Stimulated activated CD4-positive, alpha-beta T cell treated with anti-CD3 and anti-CD28 coated beads, Interleukin-1b, Interleukin-23, amount 100 ng/mL, for 4 hours (primary cell): Measurements from ENCODE around the gene CDHR2.
"Not testable (repeated sequence)": the region's sequence is repeated elsewhere in the genome, so short reads cannot be mapped to it uniquely, and the experiment has no call there.

ENCODE experiments used
- DNase-seq, 2 donors: peaks; one replicate each; pipeline ENCODE4 v3.0.0-alpha.2; 2020; ENCODE audit warnings: low read depth in 2 of 2

The CDHR2 gene

DNA sequence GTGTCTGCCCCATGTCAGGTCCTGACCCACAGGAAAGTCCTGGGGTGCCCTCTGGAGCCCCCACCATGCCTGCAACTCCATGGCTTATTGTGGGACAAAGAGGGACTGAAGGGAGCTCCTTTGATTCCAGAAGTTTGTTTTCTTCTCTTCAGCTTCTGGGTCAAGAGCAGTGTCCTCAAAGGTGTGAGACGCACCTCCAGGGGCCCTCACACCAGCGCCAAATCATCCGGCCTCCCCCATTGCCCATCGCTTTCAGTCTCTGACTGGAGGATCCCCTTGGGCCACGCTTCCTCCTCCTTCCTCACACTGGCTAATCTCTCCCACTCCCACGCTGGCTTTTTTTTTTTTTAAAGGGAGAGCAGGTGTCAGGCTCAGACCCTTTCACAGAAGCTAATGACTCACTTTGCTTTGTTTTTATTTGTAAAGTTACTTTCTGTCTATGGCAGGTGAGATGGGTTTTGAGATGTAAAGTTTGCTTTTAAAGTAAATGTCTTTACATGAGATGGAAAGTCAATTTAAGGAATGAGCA, 16.7 kb downstream of the CDHR2 start:
- no peak for DNase-seq

DNA sequence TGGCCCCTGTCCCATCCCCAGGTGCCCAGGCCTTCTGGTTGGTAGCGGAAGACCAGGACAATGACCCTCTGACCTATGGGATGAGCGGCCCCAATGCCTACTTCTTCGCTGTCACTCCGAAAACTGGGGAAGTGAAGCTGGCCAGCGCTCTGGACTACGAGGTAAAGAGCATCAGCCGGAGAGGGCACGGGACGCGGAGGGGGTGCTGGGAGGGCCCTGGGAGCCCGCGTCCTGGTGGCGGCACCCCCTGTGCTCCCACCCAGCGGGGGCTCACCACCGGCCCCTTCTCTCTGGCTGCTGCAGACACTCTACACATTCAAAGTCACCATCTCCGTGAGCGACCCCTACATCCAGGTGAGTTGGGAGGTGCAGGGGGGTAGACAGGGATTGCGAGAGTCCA, 19.5 kb downstream of the CDHR2 start:
- DNase-seq, result no peak

DNA sequence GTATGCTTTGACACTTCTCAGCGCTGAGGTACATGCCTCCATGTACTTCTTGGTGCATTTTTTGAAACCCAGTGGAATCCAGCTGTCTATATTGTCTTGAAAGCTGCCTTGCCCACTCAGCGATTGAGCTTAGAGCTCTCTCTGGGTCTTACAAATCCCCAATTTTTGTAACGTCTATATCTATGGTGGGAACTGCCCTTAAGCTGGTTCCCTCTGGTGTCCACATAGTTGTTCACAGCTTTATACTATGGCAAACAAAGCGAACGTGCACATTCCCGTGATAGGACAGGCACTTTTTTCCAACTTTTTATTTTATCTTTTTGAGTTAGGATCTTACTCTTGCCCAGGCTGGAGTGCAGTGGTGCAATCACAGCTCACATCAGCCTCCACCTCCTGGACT, 20.9 kb downstream of the CDHR2 start:
- no peak for DNase-seq

DNA sequence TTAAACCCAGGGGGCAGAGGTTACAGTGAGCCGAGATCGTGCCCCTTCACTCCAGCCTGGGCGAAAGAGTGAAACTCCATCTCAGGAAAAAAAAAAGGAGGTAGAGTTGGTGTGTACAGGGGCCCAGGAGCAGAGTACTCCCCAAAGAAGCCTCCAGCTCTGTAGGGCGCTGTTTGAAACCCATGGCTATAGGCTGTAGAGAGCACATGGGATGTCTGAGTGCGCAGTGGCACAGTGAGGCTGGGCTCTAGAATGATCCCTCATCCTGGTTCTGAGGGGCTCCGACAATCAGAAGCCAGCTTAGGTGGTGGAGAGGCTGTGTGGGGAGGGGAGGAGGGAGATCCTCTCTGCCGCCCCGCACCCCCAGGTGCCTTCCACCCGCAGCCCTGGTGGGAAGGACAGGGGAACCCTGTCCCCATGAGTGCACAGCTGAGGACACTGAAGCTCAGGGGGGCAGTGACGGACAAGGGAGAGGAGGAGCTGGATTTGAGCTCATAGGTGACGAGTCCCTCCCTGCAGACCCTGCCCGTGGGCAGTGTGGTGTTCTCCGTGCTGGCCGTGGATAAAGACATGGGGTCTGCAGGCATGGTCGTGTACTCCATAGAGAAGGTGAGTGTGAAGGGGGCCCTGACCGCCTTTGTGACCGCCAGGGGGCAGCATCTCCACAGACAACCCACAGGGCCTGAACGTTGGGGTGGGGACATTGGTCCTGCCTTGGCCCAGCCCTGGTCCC, 24.6 kb downstream of the CDHR2 start:
- peak; percentile 80 for DNase-seq

DNA sequence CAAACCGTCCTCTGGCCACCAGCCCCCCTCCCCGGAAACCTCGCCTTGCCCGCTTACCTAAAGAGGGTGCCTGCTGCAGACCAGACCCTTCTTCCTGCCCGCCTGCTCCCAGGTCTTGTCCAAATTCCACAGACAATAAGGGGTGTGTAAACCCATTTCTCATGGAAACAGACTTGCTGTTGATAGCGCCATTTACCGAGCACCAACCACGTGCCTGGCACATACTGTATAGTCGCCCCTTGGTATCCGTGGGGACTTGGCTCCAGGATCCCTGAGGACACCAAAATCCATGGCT, 25.1 kb downstream of the CDHR2 start:
- no peak for DNase-seq

DNA sequence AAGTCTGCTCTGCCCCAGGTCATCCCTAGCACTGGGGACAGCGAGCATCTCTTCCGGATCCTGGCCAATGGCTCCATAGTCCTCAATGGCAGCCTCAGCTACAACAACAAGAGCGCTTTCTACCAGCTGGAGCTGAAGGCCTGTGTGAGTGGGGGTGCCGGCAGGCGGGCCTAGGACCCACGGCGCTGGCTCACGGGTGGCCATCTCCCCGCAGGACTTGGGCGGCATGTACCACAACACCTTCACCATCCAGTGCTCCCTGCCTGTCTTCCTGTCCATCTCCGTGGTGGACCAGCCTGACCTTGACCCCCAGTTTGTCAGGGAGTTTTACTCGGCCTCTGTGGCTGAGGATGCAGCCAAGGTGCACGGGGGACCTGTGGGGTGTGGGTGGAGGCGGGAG, 25.9 kb downstream of the CDHR2 start:
- no peak for DNase-seq

DNA sequence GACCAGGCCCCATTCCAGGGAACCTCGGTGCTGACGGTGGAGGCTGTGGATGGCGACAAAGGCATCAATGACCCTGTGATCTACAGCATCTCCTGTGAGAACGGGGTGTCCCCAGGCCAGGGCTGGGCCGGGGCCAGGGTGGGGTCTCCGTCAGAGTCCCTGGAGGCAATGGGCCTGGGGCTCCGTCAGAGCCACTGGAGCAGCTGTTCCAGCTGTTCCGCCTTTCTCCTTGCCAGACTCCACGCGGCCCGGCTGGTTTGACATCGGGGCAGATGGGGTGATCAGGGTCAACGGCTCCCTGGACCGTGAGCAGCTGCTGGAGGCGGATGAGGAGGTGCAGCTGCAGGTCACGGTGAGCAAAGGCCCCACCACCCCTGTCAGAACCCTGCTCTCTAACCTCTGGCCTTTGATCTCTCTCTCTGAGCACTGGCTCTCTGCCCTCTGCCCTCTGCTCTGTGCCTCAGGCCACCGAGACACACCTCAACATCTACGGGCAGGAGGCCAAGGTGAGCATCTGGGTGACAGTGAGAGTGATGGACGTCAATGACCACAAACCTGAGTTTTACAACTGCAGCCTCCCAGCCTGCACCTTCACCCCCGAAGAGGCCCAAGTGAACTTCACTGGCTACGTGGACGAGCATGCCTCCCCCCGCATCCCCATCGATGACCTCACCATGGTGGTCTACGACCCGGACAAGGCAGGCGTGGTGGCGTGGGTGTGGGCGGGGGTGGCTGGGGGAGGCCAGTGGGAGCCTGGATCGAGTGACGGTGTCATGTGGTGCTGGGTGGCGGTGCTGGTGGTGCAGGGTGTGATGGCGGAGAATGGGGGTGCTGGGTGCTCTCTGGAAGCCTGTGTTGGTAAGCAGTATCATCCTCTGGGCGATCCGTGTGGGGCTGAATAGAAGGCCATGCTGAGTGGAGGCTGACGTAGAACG, 26.6 kb downstream of the CDHR2 start:
- no peak for DNase-seq

DNA sequence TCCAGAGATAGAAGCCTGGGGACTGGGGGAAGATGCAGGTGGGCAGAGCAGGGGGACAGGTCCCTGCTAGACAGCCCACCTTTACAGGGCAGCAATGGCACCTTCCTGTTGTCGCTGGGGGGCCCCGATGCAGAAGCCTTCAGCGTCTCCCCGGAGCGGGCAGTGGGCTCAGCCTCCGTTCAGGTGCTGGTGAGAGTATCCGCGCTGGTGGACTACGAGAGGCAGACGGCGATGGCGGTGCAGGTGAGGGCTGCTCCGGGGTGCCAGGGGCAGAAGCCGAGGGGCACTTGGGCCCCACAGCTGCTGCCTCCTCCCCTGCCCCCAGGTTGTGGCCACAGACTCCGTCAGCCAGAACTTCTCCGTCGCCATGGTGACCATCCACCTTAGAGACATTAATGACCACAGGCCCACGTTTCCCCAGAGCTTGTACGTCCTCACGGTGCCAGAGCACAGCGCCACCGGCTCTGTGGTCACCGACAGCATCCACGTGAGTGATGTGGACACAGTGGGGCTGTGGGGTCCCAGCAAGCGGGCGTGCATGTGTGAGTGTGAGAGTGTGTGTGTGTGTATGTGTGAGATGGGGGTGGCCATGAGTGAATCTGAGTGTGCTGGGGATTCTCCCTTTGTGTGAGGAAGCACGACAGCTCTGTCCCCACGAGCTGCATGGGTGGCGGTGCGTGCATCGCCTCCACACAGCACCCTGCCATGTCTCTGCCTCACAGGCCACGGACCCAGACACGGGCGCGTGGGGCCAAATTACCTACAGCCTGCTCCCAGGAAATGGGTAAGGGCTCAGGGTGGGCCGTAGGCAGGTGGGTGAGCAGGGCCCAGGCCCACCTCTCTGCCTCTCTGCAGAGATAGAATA, 28.4 kb downstream of the CDHR2 start:
- no peak for DNase-seq

DNA sequence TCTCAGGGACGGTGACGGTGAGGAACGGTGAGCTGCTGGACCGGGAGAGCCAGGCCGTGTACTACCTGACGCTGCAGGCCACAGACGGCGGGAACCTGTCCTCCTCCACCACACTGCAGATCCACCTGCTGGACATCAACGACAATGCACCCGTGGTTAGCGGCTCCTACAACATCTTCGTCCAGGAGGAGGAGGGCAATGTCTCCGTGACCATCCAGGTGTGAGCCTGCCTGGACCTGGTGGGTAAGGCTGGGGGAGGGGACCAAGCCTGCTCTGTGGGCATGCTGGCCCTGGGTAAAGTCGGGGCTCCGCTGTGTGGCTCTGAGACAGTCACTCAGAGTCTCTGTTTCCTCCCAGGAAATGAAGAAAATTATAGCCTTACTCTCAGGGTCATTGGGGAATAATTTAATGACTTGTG, 29.3 kb downstream of the CDHR2 start:
- DNase-seq, result peak in 1 of 2 donors; percentile 19

DNA sequence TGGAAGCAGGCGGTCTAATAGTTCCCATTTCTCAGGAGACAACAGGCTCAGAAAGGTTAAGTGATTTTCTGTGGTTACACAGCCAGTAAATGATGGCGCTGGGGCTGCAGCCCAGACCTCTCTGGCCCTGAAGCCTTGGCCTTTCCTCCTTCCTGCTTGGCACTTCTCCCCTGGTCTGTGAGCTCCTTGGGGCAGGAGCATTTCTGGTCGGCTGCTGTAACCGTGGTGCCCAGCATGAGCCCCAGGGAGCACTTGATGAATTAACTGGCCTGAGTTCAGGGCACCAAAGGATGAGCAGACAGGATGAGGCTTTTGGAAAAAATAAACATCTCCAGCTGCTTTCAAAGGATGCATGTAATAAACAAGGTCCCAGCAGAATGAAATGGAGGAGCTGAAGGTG, 30.2 kb downstream of the CDHR2 start:
- DNase-seq, result no peak

DNA sequence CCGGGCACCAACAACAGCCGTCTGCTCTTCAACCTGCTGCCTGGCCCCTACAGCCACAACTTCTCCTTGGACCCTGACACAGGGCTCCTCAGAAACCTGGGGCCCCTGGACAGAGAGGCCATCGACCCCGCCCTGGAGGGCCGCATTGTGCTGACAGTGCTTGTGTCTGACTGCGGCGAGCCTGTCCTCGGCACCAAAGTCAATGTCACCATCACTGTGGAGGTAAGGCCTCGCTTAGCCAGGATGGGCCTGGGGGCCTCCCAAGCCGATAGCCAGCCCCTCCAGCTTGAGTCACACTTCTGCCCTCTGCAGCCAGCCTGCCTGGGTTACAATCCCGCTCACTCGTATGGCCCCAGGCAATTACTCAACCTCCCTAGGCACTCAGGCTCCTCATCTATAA, 32.2 kb downstream of the CDHR2 start:
- DNase-seq, result no peak

DNA sequence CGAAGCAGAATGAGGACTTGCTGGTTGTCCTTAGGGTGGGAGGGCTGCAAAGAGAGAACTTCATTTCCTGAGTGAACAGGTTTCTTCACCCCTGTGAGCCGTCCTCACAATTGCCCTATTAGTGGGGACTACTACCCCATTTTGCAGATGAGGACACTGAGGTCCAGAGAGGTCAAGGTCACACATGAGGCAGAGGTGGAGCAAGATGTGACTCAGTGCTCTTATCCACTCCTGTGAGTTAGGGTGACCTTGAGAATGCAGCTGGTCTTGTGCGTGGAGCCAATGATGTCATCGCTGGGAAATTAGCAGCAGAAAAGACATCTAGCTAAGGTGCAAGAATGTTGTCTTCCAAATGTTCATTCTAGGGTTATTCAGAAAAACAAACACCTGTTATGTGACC, 33.9 kb downstream of the CDHR2 start:
- no peak for DNase-seq

DNA sequence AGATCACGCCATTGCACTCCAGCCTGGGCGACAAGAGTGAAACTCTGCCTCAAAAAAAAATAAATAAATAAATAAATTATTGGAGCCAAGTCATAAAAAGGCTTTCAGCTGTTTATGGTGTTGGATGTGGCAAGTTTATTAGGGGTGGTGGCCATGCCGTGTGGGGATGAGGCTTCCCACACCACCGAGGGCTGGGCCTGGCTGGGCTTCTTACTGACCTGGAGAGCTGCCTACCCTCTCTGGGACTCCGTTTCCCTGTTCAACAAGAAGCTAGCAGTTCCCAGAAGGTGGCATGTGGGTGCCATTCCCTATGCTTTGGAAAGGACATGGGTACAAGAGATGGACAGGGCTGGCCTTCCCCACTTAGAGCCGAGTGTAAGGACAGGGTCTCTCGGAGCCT, 38.3 kb downstream of the CDHR2 start:
- DNase-seq, result no peak

DNA sequence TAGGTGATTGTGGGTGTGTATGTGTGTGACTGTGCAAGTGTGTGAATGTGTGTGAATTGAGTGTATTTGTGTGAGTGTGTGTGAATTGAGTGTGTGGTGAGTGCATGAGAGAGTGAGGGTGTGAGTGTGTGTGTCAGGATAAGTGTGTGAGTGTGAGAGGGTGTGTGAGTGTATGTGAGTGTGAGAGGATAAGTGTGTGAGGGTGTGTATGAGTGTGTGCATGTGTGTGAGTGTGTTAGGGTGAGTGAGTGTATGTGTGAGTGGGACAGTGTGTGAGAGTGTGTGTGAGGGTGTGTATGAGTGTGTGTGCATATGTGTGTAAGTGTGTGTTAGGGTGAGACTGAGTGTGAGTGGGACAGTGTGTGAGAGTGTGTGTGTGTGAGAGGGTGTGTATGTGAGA, 39.2 kb downstream of the CDHR2 start:
- no peak for DNase-seq

DNA sequence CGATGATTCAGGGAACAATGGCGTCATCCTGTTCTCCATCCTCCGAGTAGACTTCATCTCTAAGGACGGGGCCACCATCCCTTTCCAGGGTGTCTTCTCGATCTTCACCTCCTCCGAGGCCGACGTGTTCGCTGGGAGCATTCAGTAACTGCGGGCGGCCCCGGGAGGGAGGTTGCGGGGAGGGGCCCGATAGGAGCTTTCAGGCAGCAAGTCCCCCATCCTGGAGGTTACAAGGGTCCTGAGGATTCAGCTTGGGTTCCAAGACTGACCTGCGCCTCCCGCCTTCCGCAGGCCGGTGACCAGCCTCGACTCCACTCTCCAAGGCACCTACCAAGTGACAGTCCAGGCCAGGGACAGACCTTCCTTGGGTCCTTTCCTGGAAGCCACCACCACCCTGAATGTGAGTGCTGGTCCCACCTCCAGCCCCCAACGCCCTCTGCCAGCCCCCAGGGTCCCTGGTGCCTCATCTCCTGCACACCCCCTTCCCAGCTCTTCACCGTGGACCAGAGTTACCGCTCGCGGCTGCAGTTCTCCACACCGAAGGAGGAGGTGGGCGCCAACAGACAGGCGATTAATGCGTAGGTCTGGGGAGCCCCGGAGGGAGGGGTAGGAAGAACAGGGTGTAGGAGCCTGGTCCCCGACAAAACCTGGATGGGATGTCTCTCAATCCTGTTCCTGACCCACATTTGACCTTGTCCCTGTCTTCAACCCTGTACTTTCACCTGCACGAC, 40.1 kb downstream of the CDHR2 start:
- DNase-seq, result no peak

DNA sequence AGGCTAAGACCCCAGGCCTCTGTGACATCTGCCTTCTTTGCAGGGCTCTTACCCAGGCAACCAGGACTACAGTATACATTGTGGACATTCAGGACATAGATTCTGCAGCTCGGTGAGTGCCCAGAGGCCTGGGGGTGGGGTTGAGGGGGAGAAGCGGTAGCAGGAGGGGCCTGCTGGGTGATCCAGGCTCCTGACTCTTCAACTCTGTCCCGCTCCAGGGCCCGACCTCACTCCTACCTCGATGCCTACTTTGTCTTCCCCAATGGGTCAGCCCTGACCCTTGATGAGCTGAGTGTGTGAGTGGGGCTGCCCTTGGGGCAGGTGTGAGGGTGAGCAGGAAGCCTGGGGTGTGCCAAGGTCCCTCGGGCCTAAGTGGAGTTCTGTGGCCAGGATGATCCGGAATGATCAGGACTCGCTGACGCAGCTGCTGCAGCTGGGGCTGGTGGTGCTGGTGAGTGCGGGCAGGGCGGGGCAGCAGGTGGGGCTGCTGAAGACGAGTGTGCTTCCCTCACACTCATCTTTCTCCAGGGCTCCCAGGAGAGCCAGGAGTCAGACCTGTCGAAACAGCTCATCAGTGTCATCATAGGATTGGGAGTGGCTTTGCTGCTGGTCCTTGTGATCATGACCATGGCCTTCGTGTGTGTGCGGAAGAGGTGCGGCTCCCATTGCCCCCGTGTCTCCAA, 41.0 kb downstream of the CDHR2 start:
- DNase-seq, result no peak

DNA sequence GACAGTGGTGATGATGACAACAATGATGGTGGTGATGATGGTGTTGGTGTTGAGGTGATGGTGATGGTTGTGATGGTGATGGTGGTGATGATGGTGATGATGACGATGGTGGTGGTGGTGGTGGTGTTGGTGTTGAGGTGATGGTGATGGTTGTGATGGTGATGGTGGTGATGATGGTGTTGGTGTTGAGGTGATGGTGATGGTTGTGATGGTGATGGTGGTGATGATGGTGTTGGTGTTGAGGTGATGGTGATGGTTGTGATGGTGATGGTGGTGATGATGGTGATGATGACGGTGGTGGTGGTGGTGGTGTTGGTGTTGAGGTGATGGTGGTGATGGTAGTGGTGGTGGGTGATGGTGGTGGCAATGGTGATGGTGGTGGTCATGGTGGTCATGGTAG, 42.5 kb downstream of the CDHR2 start:
- DNase-seq, result not testable (repeated sequence)

DNA sequence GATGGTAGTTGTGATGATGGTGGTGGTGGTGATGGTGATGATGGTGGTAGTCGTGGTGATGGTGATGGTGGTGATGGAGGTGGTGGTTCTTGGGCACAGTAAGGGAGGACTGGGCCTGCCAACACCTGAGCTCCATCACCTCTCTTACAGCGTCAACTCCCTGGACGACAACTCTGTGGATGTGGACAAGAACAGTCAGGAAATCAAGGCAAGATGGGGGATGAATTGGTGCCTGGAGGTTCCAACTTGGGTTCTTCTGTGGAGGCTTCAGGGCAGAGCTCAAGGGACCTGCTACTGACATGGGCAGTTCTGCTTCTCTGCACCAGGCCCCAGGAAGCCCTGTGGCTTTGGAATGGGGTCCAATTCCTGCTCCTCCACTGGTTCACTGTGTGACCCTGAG, 43.4 kb downstream of the CDHR2 start:
- no peak for DNase-seq

DNA sequence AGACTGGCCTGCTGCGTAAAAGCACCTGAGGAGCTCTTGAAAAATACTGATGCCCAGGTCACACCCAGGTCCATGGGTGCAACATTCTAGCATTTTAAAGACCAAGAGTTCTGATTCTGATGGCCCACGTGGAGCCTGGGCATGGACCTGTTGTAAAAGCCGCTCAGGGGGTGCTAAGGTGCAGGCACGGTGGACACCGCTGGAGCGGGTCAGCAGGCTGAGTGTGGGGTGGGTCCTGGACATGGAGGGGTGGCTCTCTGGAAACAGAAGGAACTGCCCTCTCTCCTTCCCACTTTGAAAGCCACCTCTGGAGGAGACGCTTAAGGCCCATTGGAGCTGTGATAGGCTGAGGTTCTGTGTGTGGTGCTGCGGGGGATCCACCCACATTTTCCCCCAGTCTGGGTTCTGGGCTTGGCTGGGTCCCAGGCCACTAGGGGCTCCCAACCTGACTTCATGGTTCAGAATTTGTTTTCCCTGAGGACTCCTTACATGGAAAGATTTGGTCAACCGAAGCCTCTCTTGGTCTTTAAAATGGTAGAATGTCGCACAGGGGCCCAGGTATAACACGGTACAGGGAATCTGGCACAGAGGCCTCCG, 44.2 kb downstream of the CDHR2 start:
- DNase-seq, result no peak

DNA sequence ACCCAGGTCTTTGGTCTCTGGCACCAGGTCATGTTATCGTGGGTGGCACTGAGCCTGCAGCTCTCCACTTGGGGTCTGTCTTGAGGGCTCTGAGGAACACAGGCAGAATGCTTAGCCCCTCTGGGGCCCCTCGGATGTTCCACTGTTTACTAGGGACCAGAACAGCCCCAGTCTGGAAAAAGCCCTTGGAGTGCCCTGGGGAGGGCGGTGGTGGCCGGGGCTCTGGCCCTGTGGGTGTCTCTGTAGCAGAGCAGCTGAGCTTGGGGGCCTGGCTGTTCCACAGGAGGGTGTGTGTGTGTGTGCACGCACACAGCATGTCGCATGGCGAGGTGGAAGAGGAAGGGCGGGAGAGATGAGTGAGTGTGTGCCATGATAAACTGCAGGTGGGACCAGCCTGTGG, 45.4 kb downstream of the CDHR2 start:
- no peak for DNase-seq
